Prostate gland (tissue), 2 donors: ENCODE measurements around the gene PAM16.

Experiments used
- CTCF ChIP-seq, 4 experiments: fragments of 200-600 bp in 2 of 4; fragments of 450-650 bp in 2 of 4; sonication (generic) in 2 of 4; IDR thresholded peaks; 1 replicate in 3 of 4; 2 replicates in 1 of 4; pipeline ENCODE4 v1.5.1; 2016 to 2019; ENCODE audit warnings: antibody characterized with exemption in 4 of 4, mild to moderate bottlenecking in 2 of 4, moderate library complexity in 2 of 4
- POLR2A ChIP-seq: fragments of 450-650 bp; IDR thresholded peaks from one replicate; pipeline ENCODE4 v1.6.1; 2016; ENCODE audit warnings: antibody characterized with exemption, mild to moderate bottlenecking
- POLR2AphosphoS5 ChIP-seq: sonication (generic); formaldehyde crosslinking; IDR thresholded peaks from one replicate; pipeline ENCODE4 v1.6.1; 2017; ENCODE audit warnings: antibody characterized with exemption

DNA sequence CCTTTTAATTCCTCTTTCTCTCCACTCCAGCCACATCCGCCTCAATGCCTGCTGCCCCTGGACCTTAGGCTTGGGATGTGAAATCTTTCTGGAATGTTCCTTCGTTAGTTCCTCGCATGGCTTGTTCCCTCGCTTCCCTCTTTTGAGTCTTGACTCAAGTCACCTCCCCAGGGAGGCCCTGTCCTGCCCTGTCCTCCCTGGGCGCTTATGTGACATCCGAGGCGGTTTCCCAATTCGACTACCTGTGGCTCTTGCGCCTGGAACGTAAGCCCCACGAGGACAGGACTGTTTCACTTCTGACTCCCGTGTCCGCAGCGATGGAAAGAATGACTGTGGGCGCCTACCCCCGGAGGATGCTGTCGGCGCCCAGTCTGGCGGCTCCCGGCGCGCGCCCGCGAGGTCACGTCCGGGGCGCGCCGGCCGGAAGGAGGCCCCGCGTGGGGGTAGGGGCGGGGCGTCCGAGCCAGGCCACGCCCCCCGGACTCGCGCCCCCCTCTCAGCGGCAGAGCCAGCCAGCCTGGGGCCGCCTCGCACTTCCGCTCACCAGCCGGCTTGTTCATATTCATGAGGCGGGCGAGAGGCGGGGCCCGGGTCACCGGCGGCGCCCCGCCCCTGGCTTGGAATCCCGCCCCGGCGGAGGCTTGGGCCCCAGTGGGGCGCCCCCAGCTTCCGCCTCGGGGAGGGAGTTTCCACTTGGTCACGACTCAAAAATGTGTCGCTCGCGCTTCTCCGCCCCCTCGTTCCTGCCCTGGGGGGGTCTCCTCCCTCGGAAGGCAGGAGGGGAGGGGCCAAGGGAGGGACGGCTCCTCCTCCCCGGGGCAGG is 43.7 kb downstream of the PAM16 start:
- TF ChIP-seq CTCF (IDR thresholded peaks at IDR 0.05) (no peak), POLR2AphosphoS5 (peak; percentile 89), POLR2A (peak; percentile 39)
